Astrocyte (in vitro differentiated cells and primary cell): Measurements from ENCODE around the gene RAB8B. TPM values are rescaled to one million over a fixed set of nuclear protein-coding genes. Genes with fewer than 3 reads are reported as not detected.

Experiments
- DNase-seq: peaks from one replicate; pipeline ENCODE4 v3.0.0-alpha.2; 2010; ENCODE audit warnings: low read depth
- FAIRE-seq: peaks from 2 replicates; lab custom pipeline; 2011; peaks lifted over from hg19 to GRCh38; lab: Jason Lieb, UNC
- H2AFZ ChIP-seq: 2 replicates; pipeline ENCODE4 v1.6.0; 2012; ENCODE audit warnings: low read depth, low read length, inconsistent platforms
- H3K27ac ChIP-seq: 2 replicates; pipeline ENCODE4 v1.5.1; 2011; ENCODE audit warnings: low read depth, low read length, inconsistent platforms
- H3K27me3 ChIP-seq: 2 replicates; pipeline ENCODE4 v1.6.0; 2011; ENCODE audit warnings: low read length, inconsistent platforms; ENCODE audit not compliant: insufficient read depth
- H3K36me3 ChIP-seq: 2 replicates; pipeline ENCODE4 v1.5.1; 2011; ENCODE audit warnings: low read length, inconsistent platforms; ENCODE audit not compliant: insufficient read depth
- H3K4me1 ChIP-seq: 2 replicates; pipeline ENCODE4 v1.5.1; 2011; ENCODE audit warnings: low read length, inconsistent platforms; ENCODE audit not compliant: insufficient read depth
- H3K4me2 ChIP-seq: 2 replicates; pipeline ENCODE4 v1.6.0; 2012; ENCODE audit warnings: low read length, inconsistent platforms
- H3K4me3 ChIP-seq: 2 replicates; pipeline ENCODE4 v1.5.1; 2011; ENCODE audit warnings: low read depth, mild to moderate bottlenecking, low read length, inconsistent platforms; ENCODE audit not compliant: insufficient read depth
- H3K79me2 ChIP-seq: 2 replicates; pipeline ENCODE4 v1.6.0; 2012; ENCODE audit warnings: mild to moderate bottlenecking, low read length, inconsistent platforms; ENCODE audit not compliant: insufficient read depth
- H3K9ac ChIP-seq: 2 replicates; pipeline ENCODE4 v1.6.0; 2012; ENCODE audit warnings: mild to moderate bottlenecking, low read length, inconsistent platforms
- H3K9me3 ChIP-seq: 2 replicates; pipeline ENCODE4 v1.5.1; 2012; ENCODE audit warnings: low read depth, mild to moderate bottlenecking, low read length, inconsistent platforms; ENCODE audit not compliant: insufficient read depth
- H4K20me1 ChIP-seq: 2 replicates; pipeline ENCODE4 v1.6.0; 2012; ENCODE audit warnings: low read length, inconsistent platforms; ENCODE audit not compliant: insufficient read depth
- H3K27ac Mint-ChIP-seq: one replicate; pipeline ENCODE4 v1.8.0; 2021; ENCODE audit warnings: mild to moderate bottlenecking, mixed read lengths; ENCODE audit not compliant: unreplicated experiment
- H3K27me3 Mint-ChIP-seq: one replicate; pipeline ENCODE4 v1.8.0; 2021; ENCODE audit warnings: low read depth, mixed read lengths; ENCODE audit not compliant: unreplicated experiment
- H3K36me3 Mint-ChIP-seq: one replicate; pipeline ENCODE4 v1.8.0; 2021; ENCODE audit warnings: low read depth, mixed read lengths; ENCODE audit not compliant: unreplicated experiment
- H3K4me1 Mint-ChIP-seq: one replicate; pipeline ENCODE4 v1.8.0; 2021; ENCODE audit warnings: low read depth, mixed read lengths; ENCODE audit not compliant: unreplicated experiment
- H3K4me3 Mint-ChIP-seq: one replicate; pipeline ENCODE4 v1.8.0; 2021; ENCODE audit warnings: mild to moderate bottlenecking, moderate library complexity, mixed read lengths; ENCODE audit not compliant: unreplicated experiment
- H3K9me3 Mint-ChIP-seq: one replicate; pipeline ENCODE4 v1.8.0; 2021; ENCODE audit warnings: mild to moderate bottlenecking, mixed read lengths; ENCODE audit not compliant: unreplicated experiment
- EZH2 ChIP-seq: IDR thresholded peaks from 2 replicates; pipeline ENCODE4 v1.6.1; 2012; ENCODE audit warnings: mild to moderate bottlenecking, low read length, inconsistent platforms; ENCODE audit not compliant: insufficient read depth
- total RNA-seq: library from RNA; stranded (reverse); gene quantifications from 2 replicates; pipeline ENCODE4 v1.2.1, GENCODE V29; 2021
- TF ChIP-seq, protein P1 (sequence below): IDR thresholded peaks from 2 replicates; pipeline ENCODE4 v1.5.1; 2011; ENCODE audit warnings: low read depth, mild to moderate bottlenecking, inconsistent platforms, low read length, moderate library complexity; ENCODE audit not compliant: insufficient read depth

Gene RAB8B
- total RNA-seq, 1 donor from 2014 or later = 49.3 TPM

DNA sequence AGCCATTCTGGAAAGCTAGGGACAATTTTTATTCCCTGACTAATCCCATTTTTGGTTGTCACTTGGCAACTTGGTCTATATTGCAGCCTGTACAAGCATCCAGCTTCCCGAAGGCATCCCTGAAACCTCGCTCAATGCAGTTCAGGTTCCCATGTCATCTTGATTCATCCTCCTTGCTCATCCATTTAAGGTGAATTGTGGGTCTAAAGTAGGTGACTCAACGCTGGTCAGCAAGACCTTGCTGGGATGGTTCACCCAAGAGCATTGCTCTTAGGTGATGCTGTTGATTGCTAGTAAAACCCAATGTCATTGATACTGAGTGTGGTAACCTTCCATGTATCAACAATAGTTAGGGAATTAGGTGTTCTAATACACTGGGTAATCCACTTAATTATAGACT is 13.1 kb upstream of the RAB8B start:
- peaks cover 6% of the 10 kb centered on the region for H3K4me1 Mint-ChIP-seq
- Histone ChIP-seq H3K27me3 (no peaks in the 10 kb centered on the region), H2AFZ (no peak overlapping the region), H3K79me2 (no peaks in the 10 kb centered on the region), H3K9me3 (no peaks in the 10 kb centered on the region), H3K9ac (no peak overlapping the region), H4K20me1 (no peaks in the 10 kb centered on the region), H3K36me3 (no peaks in the 10 kb centered on the region), H3K4me1 (peaks cover 3% of the 10 kb centered on the region), H3K4me2 (peak overlapping the region; percentile 1), H3K4me3 (no peak overlapping the region), H3K27ac (no peak overlapping the region)
- no peak overlapping the region for H3K27ac Mint-ChIP-seq
- DNase-seq (peak; percentile 53), FAIRE-seq (no peak)
- TF ChIP-seq EZH2 = no peak
- TF ChIP-seq, protein P1, sequence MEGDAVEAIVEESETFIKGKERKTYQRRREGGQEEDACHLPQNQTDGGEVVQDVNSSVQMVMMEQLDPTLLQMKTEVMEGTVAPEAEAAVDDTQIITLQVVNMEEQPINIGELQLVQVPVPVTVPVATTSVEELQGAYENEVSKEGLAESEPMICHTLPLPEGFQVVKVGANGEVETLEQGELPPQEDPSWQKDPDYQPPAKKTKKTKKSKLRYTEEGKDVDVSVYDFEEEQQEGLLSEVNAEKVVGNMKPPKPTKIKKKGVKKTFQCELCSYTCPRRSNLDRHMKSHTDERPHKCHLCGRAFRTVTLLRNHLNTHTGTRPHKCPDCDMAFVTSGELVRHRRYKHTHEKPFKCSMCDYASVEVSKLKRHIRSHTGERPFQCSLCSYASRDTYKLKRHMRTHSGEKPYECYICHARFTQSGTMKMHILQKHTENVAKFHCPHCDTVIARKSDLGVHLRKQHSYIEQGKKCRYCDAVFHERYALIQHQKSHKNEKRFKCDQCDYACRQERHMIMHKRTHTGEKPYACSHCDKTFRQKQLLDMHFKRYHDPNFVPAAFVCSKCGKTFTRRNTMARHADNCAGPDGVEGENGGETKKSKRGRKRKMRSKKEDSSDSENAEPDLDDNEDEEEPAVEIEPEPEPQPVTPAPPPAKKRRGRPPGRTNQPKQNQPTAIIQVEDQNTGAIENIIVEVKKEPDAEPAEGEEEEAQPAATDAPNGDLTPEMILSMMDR = no peak
- no peak overlapping the region for H3K4me3 Mint-ChIP-seq
- no peaks in the 10 kb centered on the region for H3K36me3 Mint-ChIP-seq
- H3K9me3 Mint-ChIP-seq = no peaks in the 10 kb centered on the region
- no peaks in the 10 kb centered on the region for H3K27me3 Mint-ChIP-seq

DNA sequence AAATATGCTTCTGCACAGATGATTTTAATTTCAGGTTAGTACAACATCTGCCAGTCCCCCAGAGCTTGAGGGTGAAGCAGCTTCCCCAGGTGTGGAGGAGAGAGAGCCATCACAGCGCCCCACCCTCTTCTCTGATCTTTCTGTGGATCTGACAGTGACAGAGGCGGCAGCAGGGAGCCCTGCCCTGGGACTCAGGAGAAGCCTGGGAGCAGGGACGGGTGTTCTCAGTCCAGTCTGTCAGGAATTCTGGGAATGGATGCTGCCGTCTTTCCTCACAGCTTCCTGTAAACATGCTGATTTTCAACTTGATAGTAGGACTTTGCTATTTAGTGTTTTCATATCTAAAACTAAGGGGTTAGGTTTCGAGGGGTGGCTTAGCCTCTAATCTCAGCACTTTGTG is 11.4 kb upstream of the RAB8B start:
- Histone ChIP-seq H3K27me3 (no peaks in the 10 kb centered on the region), H4K20me1 (no peaks in the 10 kb centered on the region), H2AFZ (no peak overlapping the region), H3K9ac (no peak overlapping the region), H3K4me1 (peaks cover 3% of the 10 kb centered on the region), H3K4me3 (no peak overlapping the region), H3K36me3 (no peaks in the 10 kb centered on the region), H3K4me2 (no peak overlapping the region), H3K27ac (no peak overlapping the region), H3K79me2 (no peaks in the 10 kb centered on the region), H3K9me3 (no peaks in the 10 kb centered on the region)
- TF ChIP-seq, protein P1 = no peak
- no peak for TF ChIP-seq EZH2
- Mint-ChIP-seq H3K36me3 (no peaks in the 10 kb centered on the region), H3K4me3 (no peak overlapping the region), H3K4me1 (peaks cover 6% of the 10 kb centered on the region), H3K27me3 (no peaks in the 10 kb centered on the region), H3K9me3 (no peaks in the 10 kb centered on the region), H3K27ac (no peak overlapping the region)
- no peak for DNase-seq
- no peak for FAIRE-seq

DNA sequence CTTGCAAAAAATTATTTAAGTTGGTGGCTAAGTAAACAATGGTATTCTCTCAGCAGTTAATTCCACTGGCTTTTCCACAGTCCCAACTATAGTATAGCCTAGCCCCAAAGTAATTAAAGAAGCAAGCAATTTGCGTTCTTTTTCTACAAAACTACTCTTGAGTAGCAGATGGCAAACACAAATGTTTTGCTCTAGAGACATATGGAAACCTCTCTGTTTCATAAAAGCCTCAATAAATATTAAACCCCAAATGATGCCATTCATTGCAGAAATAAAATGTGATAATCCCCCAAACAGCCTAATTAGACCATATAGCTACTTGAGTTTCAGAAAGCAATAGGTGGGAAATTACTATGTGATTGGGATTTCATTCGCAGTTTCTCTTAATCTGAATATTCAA is 8.7 kb upstream of the RAB8B start:
- no peaks in the 10 kb centered on the region for H3K27me3 ChIP-seq
- H3K27me3 Mint-ChIP-seq = no peaks in the 10 kb centered on the region

More for the DNA sequence above, 8.7 kb upstream of the RAB8B start:
- Histone ChIP-seq H3K4me2 (no peak overlapping the region), H2AFZ (no peak overlapping the region), H3K9me3 (no peaks in the 10 kb centered on the region), H3K4me3 (no peak overlapping the region), H3K4me1 (peaks cover 8% of the 10 kb centered on the region), H3K79me2 (no peaks in the 10 kb centered on the region), H3K27ac (no peak overlapping the region), H3K9ac (no peak overlapping the region), H3K36me3 (no peaks in the 10 kb centered on the region), H4K20me1 (no peaks in the 10 kb centered on the region)
- TF ChIP-seq EZH2 = no peak
- TF ChIP-seq, protein P1 = no peak
- Mint-ChIP-seq H3K9me3 (no peaks in the 10 kb centered on the region), H3K36me3 (no peaks in the 10 kb centered on the region), H3K27ac (no peak overlapping the region), H3K4me1 (peaks cover 9% of the 10 kb centered on the region), H3K4me3 (no peak overlapping the region)
- DNase-seq (no peak), FAIRE-seq (no peak)
